ENCODE measurements around the gene PRXL2A. TPM values are rescaled to one million over a fixed set of nuclear protein-coding genes. Genes with fewer than 3 reads are reported as not detected.
A peak's percentile ranks its signal among the peaks of the same experiment; 100 is the strongest.

The PRXL2A gene
- total RNA-seq, 2 experiments from 2014 or later: 3.9 to 4.6 TPM

DNA sequence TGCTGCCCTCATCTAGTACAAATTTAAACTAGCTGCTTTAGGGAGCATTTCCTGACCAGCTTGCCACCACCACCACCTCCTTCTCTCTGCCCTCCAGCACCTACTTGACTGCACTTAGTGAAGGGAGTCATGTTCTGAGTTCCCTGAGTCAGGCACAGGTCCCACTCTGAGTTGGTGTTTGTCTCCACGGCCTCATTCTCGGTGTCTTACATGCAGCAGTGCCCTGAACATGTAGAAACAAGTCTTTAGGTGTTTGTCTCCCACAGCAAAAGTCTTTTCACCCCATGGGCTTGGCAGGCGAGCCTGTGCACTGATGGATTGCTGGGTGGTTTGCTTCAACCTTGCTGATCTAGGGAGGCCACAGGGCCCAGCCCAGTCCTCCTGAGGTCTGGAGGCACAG is 62.6 kb downstream of the PRXL2A start:
- Histone ChIP-seq H3K4me3 (ENCODE audit: low read length) (peak overlapping the region; percentile 23), H3K9me3 (ENCODE audit: control insufficient read depth in 1 of 2, insufficient read depth in 1 of 2, low read length in 2 of 2) (no peaks in the 10 kb centered on the region), H3K4me1 (ENCODE audit: insufficient read depth, low read length) (peaks cover 100% of the 10 kb centered on the region), H3K27ac (ENCODE audit: low read depth in 1 of 2, low read length in 2 of 2) (peak overlapping the region; percentile 46 to 48), H3K27me3 (ENCODE audit: control insufficient read depth in 1 of 2, insufficient read depth in 2 of 2, low read length in 2 of 2) (no peaks in the 10 kb centered on the region), H3K36me3 (ENCODE audit: insufficient read depth, low read length) (peaks cover 47% of the 10 kb centered on the region)
- H3K27ac Mint-ChIP-seq: peak overlapping the region; percentile 92
- H3K9me3 Mint-ChIP-seq: no peaks in the 10 kb centered on the region
- ATAC-seq (ENCODE audit: poor library complexity) (no peak), DNase-seq (peak in 1 of 14 experiments; percentile 53)
- peak overlapping the region; percentile 86 for H3K4me3 Mint-ChIP-seq
- H3K27me3 Mint-ChIP-seq: no peaks in the 10 kb centered on the region
- TF ChIP-seq, protein P1, sequence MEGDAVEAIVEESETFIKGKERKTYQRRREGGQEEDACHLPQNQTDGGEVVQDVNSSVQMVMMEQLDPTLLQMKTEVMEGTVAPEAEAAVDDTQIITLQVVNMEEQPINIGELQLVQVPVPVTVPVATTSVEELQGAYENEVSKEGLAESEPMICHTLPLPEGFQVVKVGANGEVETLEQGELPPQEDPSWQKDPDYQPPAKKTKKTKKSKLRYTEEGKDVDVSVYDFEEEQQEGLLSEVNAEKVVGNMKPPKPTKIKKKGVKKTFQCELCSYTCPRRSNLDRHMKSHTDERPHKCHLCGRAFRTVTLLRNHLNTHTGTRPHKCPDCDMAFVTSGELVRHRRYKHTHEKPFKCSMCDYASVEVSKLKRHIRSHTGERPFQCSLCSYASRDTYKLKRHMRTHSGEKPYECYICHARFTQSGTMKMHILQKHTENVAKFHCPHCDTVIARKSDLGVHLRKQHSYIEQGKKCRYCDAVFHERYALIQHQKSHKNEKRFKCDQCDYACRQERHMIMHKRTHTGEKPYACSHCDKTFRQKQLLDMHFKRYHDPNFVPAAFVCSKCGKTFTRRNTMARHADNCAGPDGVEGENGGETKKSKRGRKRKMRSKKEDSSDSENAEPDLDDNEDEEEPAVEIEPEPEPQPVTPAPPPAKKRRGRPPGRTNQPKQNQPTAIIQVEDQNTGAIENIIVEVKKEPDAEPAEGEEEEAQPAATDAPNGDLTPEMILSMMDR (IDR thresholded peaks at IDR 0.05): no peak
- intact Hi-C loops (cut with DNase I, micrococcal nuclease): loop anchor here in 1 of 2 experiments (2.0 kb wide), 1 partner anchor 16 kb away; no protein-coding TSS in a partner anchor
- peaks cover 98% of the 10 kb centered on the region for H3K4me1 Mint-ChIP-seq (ENCODE audit: low read depth)
- peaks cover 80% of the 10 kb centered on the region for H3K36me3 Mint-ChIP-seq (ENCODE audit: low read depth)
- ChIA-PET POLR2A (interaction anchor here (2.8 to 22.9 kb wide), 4 partner anchors 7 to 31 kb away, joined by 14 to 420 read pairs (median 239); partner anchors contain the start of gene TSPAN14), CTCF (interaction anchor here (0.8 to 19.9 kb wide), 5 partner anchors 9 to 93 kb away, joined by 3 to 250 read pairs (median 6); no protein-coding TSS in a partner anchor)

DNA sequence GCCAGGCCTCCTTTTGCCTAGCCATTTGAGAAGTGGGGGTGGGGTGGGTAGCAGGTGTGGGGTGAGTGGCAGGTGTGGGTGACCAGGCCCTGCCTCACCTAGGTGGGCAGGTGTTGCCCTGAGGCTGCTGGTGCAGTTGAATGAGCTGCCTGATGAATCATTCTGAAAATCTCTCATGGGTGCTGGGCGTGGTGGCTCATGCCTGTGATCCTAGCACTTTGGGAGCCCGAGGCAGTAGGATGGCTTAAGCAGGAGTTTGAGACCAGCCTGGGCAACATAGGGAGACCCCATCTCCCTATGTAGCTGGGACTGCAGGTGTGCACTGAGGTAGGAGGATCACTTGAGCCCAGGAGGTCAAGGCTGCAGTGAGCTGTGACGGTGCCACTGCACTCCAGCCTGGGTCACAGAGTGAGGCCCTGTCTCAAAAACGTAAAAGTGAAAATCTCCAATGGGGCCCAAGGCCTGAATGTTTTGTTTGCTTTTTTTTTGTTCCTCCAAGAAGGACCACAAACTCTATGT is 63.4 kb downstream of the PRXL2A start:
- Mint-ChIP-seq H3K9me3 (no peaks in the 10 kb centered on the region), H3K36me3 (ENCODE audit: low read depth) (peaks cover 83% of the 10 kb centered on the region), H3K4me3 (peak overlapping the region; percentile 84), H3K27ac (peak overlapping the region; percentile 92), H3K27me3 (no peaks in the 10 kb centered on the region), H3K4me1 (ENCODE audit: low read depth) (peaks cover 93% of the 10 kb centered on the region)
- peaks cover 51% of the 10 kb centered on the region for H3K36me3 ChIP-seq (ENCODE audit: insufficient read depth, low read length)
- H3K27ac ChIP-seq (ENCODE audit: low read depth in 1 of 2, low read length in 2 of 2): peak overlapping the region; percentile 46 to 48
- ATAC-seq (ENCODE audit: poor library complexity): peak; percentile 2
- intact Hi-C loops (cut with DNase I, micrococcal nuclease): loop anchor here in 1 of 2 experiments (2.0 kb wide), 1 partner anchor 15 kb away; no protein-coding TSS in a partner anchor
- peak overlapping the region; percentile 23 for H3K4me3 ChIP-seq (ENCODE audit: low read length)
- peak in 2 of 14 experiments; percentile 48 to 54 for DNase-seq
- H3K9me3 ChIP-seq (ENCODE audit: control insufficient read depth in 1 of 2, insufficient read depth in 1 of 2, low read length in 2 of 2): no peaks in the 10 kb centered on the region
- ChIA-PET POLR2A (interaction anchor here (2.8 to 22.9 kb wide), 4 partner anchors 8 to 30 kb away, joined by 14 to 420 read pairs (median 239); partner anchors contain the start of gene TSPAN14), CTCF (interaction anchor here (0.8 to 19.9 kb wide), 7 partner anchors 9 to 94 kb away, joined by 3 to 250 read pairs (median 6); no protein-coding TSS in a partner anchor)
- H3K4me1 ChIP-seq (ENCODE audit: insufficient read depth, low read length): peaks cover 100% of the 10 kb centered on the region
- TF ChIP-seq, protein P1 (IDR thresholded peaks at IDR 0.05): no peak
- H3K27me3 ChIP-seq (ENCODE audit: control insufficient read depth in 1 of 2, insufficient read depth in 2 of 2, low read length in 2 of 2): no peaks in the 10 kb centered on the region

DNA sequence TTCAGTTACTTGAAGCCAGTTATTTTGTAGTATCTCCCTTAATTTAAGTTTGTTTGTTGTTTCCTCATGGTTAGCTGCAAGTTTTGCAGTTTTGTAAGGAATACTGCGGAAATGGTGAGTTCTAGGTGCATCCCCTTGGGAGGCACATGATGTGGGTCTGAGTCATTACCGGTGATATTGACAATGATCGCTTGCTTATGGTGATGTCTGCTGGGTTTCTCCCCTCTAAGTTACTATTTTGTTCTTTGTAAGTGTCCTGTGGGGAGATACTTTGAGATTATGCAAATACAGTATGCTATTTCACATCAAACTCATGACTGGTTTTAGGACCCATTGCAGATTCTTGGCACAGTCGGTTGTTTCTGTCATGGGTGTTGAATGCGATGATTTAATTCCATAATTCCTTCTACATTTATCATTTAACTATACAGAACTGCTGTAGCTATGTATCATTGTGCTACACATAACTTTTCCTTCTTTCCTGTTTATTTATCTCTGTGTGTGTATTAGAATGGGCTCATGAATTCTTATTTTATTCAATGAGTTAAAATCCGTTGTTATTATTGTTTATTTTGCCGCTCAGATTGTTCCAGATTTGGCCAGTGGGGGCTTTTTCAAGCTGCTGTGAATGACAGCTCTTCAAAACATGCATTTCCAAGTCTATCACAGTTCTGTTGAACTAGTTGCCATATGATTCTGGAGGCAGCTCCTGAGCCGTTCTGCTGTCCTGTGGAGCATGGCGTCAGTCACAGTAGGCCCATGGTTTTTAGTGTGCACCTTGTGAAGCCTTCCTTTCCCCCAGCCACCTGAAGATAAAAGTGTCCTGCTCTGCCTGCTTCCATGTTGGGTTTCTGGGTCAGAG is 64.1 kb downstream of the PRXL2A start:
- Histone ChIP-seq H3K36me3 (ENCODE audit: insufficient read depth, low read length) (peaks cover 57% of the 10 kb centered on the region), H3K27ac (ENCODE audit: low read depth in 1 of 2, low read length in 2 of 2) (peak overlapping the region; percentile 46 to 48), H3K4me3 (ENCODE audit: low read length) (peak overlapping the region; percentile 23), H3K4me1 (ENCODE audit: insufficient read depth, low read length) (peaks cover 98% of the 10 kb centered on the region), H3K27me3 (ENCODE audit: control insufficient read depth in 1 of 2, insufficient read depth in 2 of 2, low read length in 2 of 2) (no peaks in the 10 kb centered on the region), H3K9me3 (ENCODE audit: control insufficient read depth in 1 of 2, insufficient read depth in 1 of 2, low read length in 2 of 2) (no peaks in the 10 kb centered on the region)
- peaks cover 93% of the 10 kb centered on the region for H3K4me1 Mint-ChIP-seq (ENCODE audit: low read depth)
- DNase-seq: peak in 3 of 14 experiments; percentile 65 to 77 (median 75)
- ATAC-seq (ENCODE audit: poor library complexity): peak; percentile 65
- H3K27ac Mint-ChIP-seq: peak overlapping the region; percentile 92
- POLR2A ChIA-PET: interaction anchor here (2.8 to 22.9 kb wide), 4 partner anchors 9 to 29 kb away, joined by 14 to 420 read pairs (median 239); partner anchors contain the start of gene TSPAN14
- TF ChIP-seq, protein P1 (IDR thresholded peaks at IDR 0.05): no peak
- peaks cover 90% of the 10 kb centered on the region for H3K36me3 Mint-ChIP-seq (ENCODE audit: low read depth)
- H3K27me3 Mint-ChIP-seq: no peaks in the 10 kb centered on the region
- CTCF ChIA-PET: interaction anchor here (0.9 to 19.9 kb wide), 7 partner anchors 10 to 28 kb away, joined by 3 to 250 read pairs (median 4); no protein-coding TSS in a partner anchor
- intact Hi-C loops (cut with DNase I, micrococcal nuclease): no loop called here
- H3K4me3 Mint-ChIP-seq: peak overlapping the region; percentile 84
- H3K9me3 Mint-ChIP-seq: no peaks in the 10 kb centered on the region

Data from CD4-positive, alpha-beta T cell (primary cell).